ENCODE data around the gene SV2C.
"Not testable (repeated sequence)": the region's sequence is repeated elsewhere in the genome, so short reads cannot be mapped to it uniquely, and the experiment has no call there.

SV2C gene

DNA sequence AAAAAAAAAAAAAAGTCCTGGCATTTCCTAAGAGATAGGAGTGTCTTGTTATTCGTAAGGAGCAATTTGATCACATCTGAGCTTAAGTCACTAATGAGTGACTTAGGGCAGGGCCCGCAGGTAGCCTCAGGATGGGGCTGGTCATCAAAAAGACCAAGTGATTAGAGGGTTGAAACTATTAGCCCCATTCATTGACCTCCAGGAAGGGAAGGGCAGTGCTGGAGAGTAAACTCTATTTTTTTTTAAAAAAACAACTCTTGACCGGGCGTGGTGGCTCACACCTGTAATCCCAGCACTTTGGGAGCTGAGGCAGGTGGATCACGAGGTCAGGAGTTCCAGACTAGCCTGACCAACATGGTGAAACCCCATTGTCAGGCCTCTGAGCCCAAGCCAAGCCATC, 273.7 kb downstream of the SV2C start:
- DNase-seq: no peak

GRCh38 chr5:76363352-76364225, 280.4 kb downstream of the SV2C start:
- DNase-seq: no peak

- no peak for DNase-seq
Measured at GRCh38 chr5:76364226-76364589, 281.0 kb downstream of the SV2C start.

- DNase-seq: no peak
Measured at GRCh38 chr5:76365561-76365960, 282.4 kb downstream of the SV2C start.

- no peak for DNase-seq
Measured at GRCh38 chr5:76366596-76366995, 283.4 kb downstream of the SV2C start.

DNA sequence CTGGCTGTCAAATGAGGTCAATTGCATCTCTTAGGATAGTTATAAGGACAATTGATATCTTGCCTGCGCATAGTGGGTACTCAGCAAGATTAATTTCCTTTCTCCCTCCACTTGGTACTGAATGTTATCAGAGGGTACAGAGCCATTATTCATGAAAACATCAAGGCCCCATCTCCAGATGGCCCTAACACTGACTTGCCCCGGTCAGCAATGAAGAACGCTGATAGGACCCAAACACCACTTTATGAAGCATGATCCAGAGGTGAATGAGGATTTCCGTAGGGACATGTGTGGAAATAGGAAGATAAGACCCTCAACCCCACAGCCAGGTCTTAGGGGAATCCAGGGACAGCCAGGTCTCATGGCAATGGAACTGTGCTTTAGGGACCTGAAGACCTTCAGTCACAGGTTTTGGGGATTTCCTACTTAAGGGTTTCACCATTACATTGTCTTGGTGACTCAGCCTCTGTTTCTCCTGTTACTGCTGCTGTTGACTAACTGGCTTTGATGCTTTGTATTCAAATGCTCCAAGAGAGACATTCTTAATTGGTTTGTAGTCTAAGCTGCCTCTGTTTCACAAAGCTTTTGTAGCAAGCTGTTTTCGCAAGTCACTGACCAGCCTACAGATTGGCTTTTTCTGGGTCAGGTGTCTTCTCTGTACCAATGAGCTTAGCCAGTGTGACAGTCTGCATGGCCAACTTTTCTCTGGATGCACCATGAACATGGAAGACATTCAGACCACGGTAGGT, 284.6 kb downstream of the SV2C start:
- no peak for DNase-seq

- no peak for DNase-seq
Measured at GRCh38 chr5:76368941-76369340, 285.8 kb downstream of the SV2C start.

GRCh38 chr5:76369668-76370067, 286.5 kb downstream of the SV2C start:
- not testable (repeated sequence) for DNase-seq

GRCh38 chr5:76371960-76372322, 288.8 kb downstream of the SV2C start:
- DNase-seq: no peak

DNA sequence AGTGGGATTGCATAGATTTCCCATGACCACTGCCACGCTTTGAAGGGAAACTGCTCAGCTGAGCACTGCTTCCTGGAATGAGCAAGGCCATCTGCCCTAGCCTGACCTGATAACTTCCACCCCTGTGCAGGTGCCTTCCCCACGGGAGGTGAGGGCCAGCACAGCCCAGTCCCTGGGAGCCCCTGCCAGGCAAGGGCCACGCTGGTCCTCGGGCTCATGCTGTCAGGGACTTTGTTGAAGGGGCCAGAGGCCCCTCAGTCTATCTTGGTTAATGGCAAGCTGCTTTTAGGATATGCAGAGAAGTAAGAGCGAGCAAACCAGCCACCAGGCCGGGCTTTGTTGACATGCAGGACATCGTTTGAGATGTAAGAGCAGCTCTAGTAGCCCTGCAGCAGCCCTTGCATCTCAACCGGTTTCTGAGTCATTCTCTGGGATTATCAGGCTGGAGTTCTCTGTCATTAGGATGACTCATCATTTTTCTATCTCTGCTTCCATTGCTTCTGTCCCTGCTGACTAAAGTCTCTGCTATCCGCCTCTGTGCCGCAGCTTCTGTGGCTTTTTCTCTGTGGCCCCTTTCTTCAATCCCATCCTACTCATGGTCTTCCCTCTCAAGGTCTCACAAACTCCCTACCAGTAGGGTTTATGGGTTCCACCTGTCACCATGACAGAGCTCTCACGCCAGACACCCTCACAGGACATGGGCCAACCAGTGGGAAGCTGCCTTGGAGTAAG, 289.3 kb downstream of the SV2C start:
- DNase-seq: no peak

DNA sequence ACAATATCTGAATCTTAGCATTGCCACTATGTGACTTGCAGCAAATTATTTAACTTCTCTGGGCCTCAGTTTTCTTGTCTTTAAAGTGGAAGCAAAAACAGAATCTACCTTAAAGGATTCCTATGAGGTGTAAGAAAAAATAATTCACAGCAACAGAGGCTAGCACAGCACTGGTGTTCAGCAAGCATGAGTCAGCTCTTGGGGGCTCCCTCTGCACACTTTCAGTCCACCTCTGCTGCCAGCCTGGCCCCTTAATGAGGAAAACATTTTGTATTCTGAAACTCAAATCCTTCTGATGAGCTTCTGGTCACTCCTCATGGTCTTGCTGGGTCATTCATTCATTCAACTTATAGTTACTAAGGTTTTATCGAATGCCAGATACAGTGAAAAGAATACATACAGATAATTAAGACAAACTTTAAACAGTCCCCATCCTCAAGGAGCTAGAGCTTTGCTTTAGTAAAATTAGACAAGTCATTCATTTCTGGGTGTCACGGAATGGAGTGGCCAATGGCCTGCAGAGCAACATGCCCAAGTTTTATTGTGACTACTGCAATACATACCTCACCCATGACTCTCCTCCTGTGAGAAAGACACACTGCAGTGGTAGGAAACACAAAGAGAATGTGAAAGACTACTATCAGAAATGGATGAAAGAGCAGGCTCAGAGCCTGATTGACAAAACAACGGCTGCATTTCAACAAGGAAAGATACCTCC, 293.1 kb downstream of the SV2C start:
- no peak for DNase-seq

GRCh38 chr5:76376866-76377230, 293.7 kb downstream of the SV2C start:
- DNase-seq: no peak

GRCh38 chr5:76378355-76378754, 295.2 kb downstream of the SV2C start:
- no peak for DNase-seq

DNA sequence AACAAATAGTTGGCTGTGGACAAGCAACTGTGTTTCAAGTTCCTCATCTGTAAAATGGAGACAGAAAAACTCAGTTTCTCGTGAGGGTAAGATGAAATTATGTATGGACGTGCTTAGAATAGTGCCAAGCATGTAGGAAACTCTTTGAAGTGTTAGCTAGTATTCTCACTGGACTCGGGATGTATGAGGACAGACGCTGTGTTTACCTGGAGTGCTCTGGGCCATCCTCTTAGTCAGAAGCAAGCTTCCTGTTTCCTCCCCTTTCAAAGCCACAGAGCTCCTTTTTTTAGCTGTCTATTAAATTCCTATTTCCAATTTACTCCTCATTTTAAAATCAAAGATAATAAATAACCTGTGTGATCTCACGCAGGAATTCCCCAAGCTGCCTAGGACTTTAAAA, 296.1 kb downstream of the SV2C start:
- DNase-seq: no peak

DNA sequence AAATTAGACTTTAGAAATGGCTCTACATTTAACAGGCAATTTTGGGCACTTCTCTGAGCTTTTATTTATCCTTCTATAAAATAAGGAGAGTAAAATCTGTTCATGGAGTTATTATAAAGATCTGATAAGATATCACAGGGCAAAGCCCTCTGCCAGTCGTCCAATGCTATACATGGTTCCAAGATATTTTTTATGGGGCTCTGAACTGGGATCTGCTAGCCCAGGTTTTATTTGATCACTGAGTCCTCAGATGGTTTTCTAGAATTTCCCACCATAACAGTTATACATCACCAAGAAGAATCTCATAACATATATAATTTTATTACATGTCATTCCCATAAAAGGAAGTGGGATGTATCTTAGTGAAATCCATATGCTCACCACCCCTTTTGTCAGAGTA, 296.7 kb downstream of the SV2C start:
- no peak for DNase-seq

GRCh38 chr5:76380346-76381066, 297.3 kb downstream of the SV2C start:
- DNase-seq: no peak

DNA sequence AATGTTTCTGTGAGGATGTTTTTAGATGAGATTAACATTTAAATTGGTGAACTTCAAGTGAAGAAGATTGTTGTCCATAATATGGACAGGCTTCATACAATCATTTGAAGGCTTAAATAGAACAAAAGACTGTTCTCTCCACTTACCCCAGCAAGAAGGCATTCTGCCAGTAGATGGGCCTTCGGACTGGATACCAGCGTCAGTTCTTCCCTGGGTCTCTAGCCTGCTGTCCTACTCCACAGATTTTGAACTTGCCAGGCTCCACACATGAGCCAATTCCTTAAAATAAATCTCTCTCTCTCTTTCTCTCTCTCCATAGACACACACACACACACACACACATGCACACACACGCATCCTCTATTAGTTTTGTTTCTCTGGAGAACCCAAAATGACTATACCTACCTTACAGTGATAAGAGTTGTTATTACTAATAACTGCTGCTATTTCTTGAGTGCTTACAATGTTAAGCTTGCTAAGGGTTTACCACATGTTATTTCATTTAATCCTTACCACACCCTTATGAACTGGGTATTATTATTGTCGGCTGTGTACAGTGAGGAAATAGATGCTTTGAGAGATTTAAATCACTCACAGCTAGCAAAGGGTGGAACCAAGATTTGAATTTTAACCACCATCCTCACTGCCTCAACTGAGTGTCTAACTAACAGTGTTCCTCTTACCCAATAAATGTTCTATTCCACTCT, 300.1 kb downstream of the SV2C start:
- DNase-seq: peak in 1 of 2 experiments; percentile 22

- DNase-seq: peak in 1 of 2 experiments; percentile 64
Measured at GRCh38 chr5:76384189-76384588, 301.0 kb downstream of the SV2C start.

DNA sequence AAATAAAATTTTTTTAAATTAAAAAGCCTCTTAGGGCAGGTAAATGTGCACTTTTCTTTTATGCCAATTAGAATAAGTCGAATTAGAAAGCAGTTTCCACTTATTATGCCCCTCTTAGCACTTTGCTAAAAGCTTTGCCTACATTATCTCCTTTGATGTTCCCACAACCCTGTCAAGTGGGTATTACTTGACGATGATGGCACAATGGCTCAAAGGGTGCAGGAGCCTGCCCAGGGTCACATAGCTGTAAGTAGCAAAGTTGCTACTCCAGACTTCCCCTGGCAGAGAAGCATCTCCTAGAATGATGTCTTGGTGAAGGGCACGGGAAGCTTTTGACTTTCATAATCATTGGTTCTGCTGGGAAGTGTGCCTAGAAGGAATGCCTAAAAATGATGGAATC, 301.5 kb downstream of the SV2C start:
- DNase-seq: no peak

DNA sequence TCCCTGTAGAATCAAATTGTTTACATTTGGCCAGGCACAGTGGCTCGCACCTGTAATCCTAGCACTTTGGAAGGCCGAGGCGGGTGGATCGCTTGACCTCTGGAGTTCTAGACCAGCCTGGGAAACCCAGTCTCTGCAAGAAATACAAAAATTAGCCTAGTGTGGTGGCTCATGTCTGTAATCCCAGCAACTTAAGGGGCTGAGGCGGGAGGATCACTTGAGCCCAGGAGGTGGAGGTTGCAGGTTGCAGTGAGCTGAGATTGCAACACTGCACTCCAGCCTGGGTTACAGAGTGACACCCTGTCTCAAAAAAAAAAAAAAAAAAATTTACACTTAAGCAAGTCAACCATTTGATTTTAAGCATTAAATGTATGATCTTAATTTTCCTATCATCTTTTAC, 302.4 kb downstream of the SV2C start:
- no peak for DNase-seq

- no peak for DNase-seq
Measured at GRCh38 chr5:76386360-76386759, 303.2 kb downstream of the SV2C start.

GRCh38 chr5:76388236-76388635, 305.1 kb downstream of the SV2C start:
- no peak for DNase-seq

Measured in cerebellar nuclear complex (tissue), 1 donor.